ENCODE data around the gene TMPRSS11F.

TMPRSS11F gene

GRCh38 chr4:68077301-68077700, 52.4 kb downstream of the TMPRSS11F start:
- no peak for DNase-seq (ENCODE audit: low read depth)

DNA sequence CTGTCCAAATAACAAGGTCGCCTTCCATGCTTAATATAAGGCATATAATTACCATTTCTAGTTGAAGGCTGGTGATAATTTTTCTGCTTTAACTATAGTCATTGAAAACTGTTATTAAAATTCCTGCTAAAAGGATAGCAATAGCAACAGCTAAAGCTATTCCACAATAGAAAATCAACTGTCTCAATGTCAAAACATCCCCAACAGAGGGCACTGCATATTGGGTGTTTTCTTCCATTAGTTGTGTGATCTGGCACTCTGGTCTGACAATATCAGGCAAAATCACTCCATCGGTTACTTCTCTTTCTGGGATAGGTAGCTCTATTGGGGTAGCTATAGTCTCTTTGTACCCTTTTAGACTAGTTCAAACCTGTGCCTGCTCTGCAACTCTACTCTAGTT, 53.5 kb downstream of the TMPRSS11F start:
- no peak for DNase-seq (ENCODE audit: low read depth)

GRCh38 chr4:68074397-68074796, 55.3 kb downstream of the TMPRSS11F start:
- DNase-seq (ENCODE audit: low read depth) = peak; percentile 59

DNA sequence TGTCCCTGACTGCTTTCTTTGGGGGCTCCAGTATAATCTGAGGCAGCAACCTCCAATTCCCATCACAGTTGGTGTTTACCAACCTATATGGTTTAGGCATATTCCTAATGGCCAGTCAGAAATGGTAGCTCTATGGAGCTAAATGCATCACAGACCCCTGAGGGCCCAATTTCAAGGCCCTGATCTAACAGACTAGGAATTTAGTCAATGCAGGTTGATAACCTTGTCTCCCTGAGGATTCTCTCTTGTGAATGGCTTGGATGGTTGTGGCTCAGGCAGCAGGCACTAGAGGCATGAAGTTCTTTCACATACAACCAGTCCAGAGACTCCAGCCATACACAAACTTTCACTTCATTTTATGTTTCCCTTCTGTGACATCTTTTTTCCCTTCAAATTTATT, 59.4 kb downstream of the TMPRSS11F start:
- no peak for DNase-seq (ENCODE audit: low read depth)

DNA sequence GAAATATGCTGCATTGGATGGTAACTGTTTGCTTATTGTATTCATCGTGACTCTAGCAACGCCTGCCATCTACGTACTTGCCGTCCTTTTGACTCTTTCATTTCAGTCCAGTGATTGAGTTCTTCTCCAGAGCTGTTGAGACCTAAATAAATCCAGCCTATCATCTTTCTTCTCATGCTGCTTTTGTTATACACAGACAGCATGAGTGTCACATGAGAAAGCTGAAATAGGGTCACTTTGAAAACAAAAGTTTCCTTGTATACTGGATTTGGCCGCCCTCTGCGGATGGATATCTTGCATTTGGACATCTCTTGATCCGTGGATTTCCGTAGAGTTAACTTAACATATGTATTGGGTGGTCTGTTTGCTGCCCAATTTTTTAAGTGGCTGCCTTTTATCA, 67.2 kb downstream of the TMPRSS11F start:
- no peak for DNase-seq (ENCODE audit: low read depth)

DNA sequence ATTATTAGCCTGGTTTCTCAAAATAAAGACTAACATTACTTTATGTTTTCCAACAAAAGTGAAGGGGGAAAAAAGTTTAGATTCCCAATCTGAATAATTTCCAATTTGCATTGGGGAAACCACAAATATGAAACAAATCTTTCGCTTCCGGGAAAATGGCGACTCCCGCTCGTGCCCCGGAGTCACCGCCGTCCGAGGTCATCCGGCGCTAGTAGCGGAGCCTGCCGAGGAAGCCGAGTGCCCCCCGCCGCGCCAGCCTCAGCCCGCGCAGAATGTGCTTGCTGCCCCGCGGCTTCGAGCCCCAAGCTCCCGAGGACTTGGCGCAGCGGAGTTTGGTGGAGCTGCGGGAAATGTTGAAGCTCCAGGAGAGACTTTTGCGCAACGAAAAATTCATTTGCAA, 91.4 kb downstream of the TMPRSS11F start:
- no peak for DNase-seq (ENCODE audit: low read depth)

DNA sequence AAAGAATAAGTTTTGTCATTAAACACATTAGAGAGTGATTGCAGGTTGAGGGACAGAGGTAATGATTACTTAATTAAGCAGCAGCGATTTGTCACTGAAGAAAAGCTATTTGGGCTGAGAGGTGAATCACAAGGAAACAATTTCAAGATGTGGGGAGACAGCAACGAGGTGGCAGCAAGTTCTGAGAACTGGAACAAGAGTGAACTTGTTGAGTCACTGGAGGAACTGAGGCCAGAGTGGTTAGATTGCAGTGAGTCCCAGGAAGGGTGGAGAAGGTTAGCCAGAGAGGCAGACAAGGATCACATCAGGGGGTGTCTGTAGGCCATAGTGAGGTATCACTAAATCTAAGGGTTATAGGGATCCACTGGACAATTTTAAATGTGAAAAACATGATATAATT, 108.5 kb downstream of the TMPRSS11F start:
- peak; percentile 18 for DNase-seq (ENCODE audit: low read depth)

DNA sequence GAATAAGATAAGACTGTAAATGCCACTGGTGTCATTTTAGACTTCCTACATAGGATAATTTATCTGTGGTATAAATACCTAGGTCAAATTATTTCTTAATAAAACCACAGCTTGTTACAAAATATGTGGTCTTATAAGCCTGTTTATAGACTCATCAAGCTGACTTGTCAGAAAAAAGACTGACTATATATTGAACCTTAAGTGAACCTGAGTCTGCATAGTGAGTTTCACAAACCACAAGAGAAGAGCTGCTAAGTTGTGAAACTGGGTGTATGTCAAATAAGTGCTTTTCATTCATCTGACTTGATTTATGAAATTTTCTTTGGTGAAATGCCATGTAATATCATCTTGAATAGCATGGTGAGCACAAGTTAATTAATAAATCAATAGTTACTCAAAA, 118.0 kb downstream of the TMPRSS11F start:
- no peak for DNase-seq (ENCODE audit: low read depth)
